NCI-H2196 (cell line): ENCODE measurements around the gene CCNY.
A peak's percentile ranks its signal among the peaks of the same experiment; 100 is the strongest.
"Not testable (repeated sequence)": the region's sequence is repeated elsewhere in the genome, so short reads cannot be mapped to it uniquely, and the experiment has no call there.

Experiments
- DNase-seq: peaks from one replicate; lab custom pipeline; 2025; ENCODE audit not compliant: unreplicated experiment; lab: John Stamatoyannopoulos, UW

CCNY gene

DNA sequence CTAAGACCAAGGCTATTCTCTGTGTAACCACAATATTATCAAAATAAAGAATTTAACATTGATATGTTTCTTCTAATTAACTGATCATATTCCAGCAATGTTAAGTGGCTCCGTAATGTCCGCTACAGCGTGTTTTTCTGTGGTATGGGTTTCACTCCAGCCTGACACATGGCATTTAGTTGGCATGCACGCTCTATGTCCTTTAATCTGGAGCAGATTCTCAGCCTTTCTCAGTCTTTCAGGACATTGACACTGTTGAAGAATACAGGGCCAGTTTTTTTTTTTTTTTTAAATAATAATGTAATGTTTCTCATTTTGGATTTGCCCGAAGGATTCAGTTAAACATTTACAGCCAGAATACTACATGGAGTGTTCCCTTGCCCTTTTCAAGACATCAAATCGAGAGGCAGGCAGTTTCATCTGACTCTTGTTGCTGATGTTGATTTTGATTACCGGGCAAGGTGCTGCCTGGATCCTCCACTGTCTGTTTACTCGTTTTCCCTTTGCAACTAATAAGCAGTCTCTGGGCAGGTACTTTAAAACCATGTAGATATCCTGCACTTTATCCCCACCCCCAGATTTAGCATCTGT, 171.3 kb downstream of the CCNY start:
- DNase-seq: no peak

DNA sequence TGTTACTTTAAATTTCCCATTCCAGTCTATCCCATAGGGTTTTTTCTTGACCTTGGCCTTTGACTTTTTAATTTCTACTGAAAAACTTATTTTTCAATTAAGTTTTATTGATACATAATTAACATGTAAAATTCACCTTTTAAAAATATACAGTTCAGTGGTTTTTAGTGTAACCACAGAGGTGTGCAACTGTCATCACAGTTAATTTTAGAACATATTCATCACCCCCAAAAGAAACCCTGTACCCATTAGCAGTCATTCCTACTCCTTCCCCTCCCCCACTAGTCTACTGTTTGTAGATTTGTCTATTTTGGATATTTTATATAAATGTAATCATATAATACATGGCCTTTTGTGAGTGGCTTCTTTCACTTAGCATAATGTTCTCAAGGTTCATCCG, 172.3 kb downstream of the CCNY start:
- no peak for DNase-seq

DNA sequence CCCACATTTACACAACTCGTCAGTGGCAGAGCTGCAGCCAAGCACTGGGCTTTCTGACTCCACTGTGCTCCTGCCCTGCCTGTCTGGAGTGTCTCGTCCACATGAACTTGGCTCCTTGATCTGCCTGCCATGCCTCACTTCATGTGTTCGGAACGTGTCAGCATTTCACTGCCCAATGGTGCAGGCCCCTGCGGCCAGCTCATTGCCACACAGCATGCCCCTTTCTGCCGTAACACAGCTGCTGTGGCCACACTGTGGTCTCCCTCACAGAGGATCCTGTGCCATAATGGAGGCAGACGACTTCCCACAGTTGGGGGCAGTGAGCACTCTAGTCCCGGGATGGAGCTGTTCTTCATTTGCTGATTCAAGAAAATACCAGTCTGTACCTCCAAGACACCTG, 174.6 kb downstream of the CCNY start:
- DNase-seq: no peak

DNA sequence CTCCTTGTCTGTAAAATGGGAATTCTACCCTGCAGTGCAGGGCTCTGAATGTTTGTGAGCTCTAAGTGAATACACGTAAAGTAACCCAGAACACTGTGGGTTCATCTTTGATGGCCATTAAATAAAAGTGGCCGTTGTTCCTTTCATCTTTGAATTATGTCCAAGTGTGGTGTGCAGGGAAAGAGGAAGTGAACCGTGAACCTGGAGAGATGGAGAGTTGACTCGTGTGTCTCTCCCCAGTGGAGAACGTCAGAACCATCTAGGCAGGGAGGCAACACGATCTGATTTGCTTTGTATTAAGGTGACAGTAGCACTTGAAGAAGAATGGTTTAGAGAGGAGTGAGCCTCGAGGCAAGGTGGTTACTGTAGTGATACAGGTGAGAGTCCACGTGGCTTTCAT, 175.3 kb downstream of the CCNY start:
- DNase-seq: peak; percentile 3

DNA sequence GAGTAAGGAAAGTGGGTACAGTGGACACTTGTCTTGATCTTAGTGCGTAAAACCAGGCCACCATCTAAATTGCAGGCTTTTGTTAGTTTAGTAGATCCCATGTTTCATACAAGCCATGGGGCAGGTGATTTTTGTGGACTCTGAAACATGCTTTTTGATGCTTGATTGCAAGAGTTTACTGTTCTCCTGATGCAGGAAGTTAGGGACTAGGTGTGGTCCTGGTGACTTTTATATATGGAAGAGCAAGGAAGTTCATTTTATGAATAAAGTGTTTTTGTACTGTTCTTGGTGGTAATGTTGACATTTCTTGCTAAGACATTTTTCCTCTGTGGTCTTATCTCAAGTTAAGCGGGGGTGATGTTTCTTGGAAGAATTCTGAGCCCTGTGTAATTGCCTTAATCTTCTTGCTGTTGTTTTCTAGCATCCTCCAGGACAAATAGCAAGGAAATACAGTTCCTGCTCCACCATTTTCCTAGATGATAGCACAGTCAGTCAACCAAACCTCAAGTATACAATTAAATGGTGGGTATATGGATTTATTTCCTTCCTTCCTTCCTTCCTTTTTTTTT, 179.9 kb downstream of the CCNY start:
- DNase-seq: no peak

DNA sequence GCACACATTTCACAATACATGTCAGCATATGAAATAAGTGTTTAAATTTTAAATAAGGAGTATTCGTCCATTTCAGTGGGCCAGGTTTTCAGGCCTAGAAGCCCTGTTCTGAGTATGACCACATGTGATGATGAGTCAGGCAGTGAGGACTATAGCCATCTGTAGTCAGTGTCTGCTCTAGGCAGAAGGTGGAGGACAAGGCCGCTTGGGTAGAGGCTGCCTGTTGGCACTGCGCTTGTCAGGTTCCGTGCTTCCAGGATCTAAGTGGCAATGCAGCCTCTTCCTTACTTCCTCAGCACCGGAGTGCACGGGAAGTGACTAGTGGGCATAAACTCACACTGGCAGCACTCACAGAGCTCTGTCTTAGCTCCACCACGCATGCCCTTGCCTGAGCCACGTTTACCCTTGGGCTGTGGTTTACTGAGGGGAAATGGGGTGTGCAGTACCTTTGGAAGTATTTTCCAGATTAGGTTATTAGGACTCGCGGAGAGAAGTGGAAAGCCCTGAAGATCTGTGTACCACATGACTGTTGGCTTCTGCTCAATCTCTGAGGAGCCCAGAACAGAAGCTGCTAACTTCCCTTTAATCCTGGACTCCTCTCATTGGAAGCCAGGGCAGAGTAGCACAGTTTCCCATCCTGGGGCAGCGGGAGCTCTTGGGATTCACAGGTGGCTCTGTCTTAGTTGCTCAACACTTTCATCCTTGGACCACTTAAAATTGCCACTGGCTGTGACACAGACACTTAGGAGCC, 181.3 kb downstream of the CCNY start:
- no peak for DNase-seq

DNA sequence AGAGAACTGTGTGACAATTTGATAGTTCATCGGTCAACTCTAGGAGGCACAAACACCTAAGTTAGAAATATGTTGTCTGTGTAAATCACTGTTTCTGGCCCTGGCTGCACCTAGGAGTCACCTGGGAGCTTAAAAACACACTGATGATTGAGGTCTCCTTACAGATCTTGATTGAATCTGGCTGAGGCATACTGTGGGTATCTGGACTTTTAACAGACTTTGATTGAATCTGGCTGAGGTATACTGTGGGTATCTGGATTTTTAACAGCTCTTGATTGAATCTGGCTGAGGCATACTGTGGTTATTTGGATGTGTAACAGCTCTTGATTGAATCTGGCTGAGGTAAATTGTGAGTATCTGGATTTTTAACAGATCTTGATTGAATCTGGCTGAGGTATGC, 181.9 kb downstream of the CCNY start:
- DNase-seq: not testable (repeated sequence)

DNA sequence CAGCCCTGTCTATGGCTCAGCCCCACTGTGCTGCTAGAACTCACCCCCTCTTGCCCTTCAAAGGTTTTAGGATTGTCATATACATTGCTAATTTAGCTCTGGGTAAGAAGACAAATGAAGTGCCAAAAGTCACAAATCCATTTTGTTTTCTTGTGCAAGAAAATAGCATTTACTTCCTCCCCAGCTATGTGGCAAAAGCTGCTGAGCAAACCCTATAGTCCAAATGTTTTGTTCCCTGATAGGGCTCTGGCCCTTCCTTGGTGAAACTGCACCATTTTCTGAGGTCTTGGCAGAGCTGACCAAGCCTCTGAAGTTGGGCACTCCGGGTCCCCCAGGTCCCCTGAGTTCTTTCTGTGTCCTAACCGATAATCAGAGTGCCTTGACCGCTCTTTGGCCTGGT, 184.7 kb downstream of the CCNY start:
- no peak for DNase-seq

DNA sequence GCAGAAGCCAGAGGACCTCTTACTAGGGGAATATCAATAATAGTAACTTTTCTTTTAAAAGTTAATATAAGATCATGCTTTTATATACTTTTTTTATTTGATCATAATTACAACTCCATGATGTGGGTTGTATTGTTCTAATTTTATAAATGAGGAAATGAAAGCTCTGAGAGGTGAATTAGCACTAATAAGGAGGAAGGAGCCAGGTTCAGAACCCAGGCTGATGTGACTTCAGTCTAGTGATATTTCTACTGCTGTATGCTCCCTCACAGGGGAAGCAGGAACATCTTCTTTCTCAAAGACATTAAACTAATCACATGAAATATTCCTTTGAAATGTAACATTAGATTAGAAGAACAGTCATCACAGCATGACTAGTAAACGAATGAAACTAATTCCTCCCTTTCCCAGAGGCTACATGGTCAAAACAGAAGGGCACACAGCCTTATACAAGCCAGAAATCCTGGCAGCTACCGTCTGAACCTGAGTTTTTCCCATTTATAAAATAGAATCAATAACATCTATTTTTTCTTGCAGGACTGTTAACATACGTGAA, 187.4 kb downstream of the CCNY start:
- DNase-seq: no peak

DNA sequence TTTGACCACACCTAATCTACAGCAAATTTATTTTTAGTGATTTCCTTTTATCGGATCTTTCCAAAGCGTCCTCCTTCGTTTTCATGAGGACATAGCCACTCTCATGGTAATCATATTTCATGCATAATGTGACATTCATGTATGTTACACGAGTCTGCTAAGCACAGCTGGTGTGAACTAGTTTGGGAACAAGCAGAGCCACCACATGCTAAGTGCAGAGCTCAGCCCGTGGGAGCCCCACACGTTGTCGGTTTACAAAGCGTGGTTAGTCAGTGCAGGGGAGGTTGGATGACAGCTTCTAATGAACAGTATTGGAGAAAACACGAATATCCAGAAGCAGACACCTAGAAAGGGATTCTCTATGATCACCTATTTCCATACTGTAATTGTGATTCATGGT, 190.4 kb downstream of the CCNY start:
- DNase-seq: no peak

DNA sequence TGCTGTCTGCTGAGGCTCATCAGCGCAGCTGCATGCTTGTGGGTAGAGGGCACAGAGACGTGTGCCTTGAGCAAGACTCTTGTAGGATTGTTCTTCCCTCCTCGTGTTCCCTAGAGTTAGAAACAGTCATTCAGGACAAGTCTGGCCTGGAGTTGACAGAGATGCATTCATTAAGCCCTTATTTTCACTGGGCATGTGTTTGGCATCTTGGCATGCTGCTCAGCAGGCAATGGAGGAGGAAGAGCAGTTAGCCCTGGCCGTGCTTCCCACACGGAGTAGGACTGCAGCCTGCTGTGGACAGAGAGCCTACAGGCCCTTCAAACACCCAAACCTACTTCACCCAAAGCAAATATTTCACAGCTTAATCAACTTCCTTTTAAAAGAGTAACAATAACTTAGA, 195.8 kb downstream of the CCNY start:
- DNase-seq: no peak

DNA sequence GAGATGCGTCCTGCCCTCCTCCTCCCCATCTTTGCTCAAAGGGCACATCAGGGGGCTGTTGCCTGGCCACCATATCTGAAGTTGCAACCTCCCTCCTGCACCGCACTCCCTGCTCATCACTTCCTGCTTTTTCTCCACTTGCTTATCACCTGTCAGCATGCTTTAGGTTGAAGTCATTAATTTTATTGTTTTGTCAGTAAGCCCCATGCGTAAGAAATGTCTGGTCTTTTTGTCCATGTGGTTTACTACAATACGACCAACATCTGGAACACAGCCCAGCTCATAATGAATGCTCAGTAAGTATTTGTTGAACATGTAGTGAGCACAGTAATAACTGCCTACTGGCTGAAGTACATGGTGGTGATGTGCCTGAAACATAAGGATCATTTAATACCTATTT, 197.3 kb downstream of the CCNY start:
- peak; percentile 39 for DNase-seq

DNA sequence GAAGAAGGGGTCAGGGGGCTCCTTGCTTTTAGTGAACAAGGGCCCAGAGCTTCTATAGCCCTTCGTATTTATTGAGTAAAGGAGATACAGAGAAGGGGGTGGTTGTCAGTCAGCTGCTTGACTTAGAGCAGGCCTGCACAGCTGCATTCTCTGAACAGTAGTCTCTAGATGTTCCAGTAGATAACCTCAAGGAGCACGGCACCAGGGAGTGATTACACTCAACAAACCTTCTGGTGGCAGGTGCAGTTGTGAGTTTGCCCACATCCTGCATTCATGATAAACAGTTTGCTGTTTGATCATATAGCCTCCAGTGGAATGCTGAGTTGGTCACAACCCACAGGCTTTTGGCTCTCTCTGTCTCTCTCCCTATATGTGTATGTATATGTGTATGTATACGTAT, 198.8 kb downstream of the CCNY start:
- DNase-seq: no peak

DNA sequence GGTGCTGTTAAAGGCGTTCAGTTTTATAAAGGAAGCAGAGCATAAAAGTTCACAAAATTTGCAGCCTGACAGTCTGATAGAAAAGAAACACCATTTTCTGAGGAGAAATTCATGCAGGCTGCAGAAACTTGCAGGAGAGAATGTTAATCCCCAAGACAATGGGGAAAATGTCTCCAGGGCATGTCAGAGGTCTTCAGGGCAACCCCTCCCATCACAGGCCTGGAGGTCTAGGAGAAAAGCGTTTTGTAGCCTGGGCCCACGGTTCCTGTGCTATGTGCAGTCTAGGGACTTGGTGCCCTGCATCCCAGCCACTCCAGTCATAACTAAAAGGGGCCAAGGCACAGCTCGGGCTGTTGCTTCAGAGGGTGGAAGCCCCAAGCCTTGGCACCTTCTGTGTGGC, 200.5 kb downstream of the CCNY start:
- DNase-seq: no peak

DNA sequence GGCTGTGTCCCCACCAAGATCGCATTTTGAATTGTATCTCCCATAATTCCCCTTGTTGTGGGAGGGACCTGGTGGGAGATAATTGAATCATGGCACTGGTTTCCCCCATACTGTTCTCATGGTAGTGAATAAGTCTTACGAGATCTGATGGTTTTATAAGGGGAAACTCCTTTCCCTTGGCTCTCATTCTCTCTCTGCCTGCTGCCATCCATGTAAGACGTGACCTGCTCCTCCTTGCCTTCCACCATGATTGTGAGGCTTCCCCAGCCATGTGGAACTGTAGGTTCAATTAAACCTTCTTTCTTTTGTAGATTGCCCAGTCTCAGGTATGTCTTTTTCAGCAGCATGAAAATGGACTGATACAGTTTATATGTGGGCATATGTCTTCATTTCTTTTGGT, 201.6 kb downstream of the CCNY start:
- not testable (repeated sequence) for DNase-seq

DNA sequence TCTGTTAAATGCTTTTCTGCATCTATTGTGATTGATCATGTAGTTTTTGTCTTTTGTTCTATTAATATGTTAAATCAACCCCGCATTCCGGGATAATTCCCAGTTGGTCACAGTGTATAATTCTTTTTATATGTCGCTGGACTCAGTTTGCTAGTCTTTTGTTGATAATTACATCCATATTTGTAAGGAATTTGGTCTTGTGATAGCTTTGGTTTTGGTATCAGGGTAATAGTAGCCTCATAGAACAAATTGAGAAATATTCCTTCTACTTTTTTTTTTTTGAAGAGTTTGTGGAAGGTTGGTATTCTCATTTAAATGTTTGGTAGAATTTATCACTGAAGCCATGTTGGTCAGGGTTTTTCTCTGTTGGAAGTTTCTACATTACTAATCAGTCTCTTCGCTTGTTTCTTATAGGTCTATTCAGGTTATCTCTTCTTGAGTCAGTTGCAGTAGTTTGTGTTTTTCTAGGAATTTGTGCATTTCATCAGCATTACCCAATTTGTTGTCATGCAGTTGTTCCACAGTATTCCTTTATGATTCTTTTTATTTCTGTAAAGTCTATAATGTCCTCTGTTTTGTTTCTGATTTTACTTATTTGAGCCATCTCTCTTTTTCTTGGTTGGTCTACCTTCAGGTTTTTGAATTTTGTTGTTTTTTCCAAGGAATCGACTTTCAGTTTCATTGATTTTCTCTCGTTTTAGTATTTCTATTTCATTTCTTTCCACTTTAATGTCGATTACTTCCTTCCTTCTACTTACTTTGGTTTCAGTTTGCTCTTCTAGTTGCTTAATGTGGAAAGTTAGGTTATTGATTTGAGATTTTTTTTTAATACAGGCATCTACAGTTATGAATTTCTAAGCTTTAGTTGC, 204.2 kb downstream of the CCNY start:
- DNase-seq: no peak

DNA sequence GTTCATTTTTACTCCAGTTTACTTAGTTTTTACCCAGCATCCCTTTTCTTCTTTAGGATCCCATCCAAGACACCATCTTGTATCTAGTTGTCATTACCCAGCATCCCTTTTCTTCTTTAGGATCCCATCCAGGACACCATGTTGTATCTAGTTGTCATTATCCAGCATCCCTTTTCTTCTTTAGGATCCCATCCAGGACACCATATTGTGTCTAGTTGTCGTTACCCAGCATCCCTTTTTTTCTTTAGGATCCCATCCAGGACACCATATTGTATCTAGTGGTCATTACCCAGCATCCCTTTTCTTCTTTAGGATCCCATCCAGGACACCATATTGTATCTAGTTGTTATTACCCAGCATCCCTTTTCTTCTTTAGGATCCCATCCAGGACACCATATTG, 205.4 kb downstream of the CCNY start:
- no peak for DNase-seq

DNA sequence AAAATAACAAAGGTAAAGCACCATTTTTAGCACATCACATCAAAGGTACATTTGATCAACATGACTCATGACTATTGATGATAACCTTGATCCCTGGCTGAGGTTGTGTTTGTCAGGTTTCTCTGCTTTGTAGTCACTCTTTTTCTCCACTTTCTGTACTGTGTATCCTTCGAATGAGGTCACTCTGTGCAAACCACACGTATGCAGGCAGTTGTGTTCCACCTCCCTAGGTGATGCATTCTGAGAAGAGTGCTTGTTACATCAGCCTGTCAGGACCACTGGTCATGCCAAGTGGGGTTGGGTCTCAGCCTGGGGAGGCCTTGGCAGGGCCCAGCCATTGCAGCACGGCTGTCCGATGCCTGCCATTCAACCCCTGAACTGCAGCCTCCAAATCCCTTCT, 206.0 kb downstream of the CCNY start:
- DNase-seq: no peak

DNA sequence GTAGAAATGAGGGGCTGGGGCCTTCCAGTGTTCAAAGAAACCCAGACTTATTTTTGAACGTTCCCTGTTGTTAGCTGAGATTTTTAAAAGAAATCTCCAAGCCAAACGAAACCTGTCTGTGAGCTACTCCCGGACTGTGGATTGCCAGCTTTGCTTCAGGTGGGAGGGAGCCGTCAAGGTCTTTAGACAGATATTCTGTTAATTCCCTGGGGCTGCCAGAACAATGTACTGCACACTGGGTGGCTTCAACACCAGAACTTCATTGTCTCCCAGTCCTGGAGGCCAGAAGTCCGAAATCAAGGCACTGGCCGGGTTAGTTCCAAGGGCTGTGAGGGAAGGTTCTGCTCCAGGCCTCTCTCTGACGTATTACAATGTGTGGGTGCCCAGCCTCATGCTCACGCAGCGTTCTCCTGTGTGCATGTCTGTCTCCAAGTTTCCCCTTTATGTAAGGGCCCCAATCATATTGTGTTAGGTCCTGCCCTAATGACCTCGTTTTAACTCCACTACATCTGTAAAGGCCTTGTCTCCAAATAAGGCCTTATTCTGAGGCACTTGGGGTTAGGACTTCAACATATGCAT, 208.9 kb downstream of the CCNY start:
- no peak for DNase-seq

DNA sequence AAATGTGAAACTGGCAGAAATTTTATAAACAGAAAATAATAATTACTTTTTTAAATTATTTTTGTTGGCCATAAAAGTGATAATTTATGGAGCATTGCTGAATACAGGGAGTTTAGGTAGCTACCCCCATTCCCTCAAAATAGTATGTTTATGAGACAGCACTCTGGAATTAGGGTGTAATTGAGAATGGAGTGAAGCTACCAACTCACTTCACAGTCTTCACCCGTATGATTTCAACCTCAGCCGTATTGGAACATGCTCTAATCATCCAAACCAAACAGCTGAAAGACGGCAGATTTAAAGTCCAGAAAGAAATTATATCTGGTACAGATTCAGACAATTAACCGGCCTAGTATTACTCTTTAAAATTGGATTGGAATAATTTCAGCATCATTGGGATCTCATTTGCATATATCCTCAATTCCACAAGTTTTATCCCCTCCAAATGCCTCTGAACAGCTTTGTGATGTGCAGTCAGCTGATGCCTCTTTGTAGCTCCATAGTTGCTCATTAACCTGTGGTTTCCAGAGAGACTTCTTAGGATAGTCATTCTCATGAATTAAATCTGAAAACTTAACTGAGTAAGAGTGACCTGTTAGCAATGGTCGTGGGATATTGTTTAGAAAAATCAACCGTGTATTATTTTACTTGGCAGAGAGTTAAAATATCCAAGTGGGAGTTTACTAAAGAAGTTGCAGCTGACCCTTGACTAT, 209.7 kb downstream of the CCNY start:
- no peak for DNase-seq
